Left ventricle myocardium inferior (tissue), 1 donor: Measurements from ENCODE around the gene KLRC4. TPM values are rescaled to one million over a fixed set of nuclear protein-coding genes. Genes with fewer than 3 reads are reported as not detected.
"Not testable (repeated sequence)": the region's sequence is repeated elsewhere in the genome, so short reads cannot be mapped to it uniquely, and the experiment has no call there.

Experiments used
- DNase-seq: peaks from one replicate; pipeline ENCODE4 v3.0.0-alpha.2; 2020
- H3K27ac ChIP-seq: fragments of 200-600 bp; replicated peaks from 2 replicates; pipeline ENCODE4 v1.8.0; 2021
- H3K27me3 ChIP-seq: fragments of 200-600 bp; 2 replicates; pipeline ENCODE4 v1.8.0; 2021; ENCODE audit warnings: low read depth
- H3K36me3 ChIP-seq: fragments of 200-600 bp; 2 replicates; pipeline ENCODE4 v1.8.0; 2021
- H3K4me1 ChIP-seq: fragments of 200-600 bp; 2 replicates; pipeline ENCODE4 v1.8.0; 2021
- H3K4me3 ChIP-seq: fragments of 200-600 bp; 2 replicates; pipeline ENCODE4 v1.8.0; 2021; ENCODE audit warnings: mild to moderate bottlenecking, moderate library complexity
- H3K9me3 ChIP-seq: fragments of 200-600 bp; replicated peaks from 2 replicates; pipeline ENCODE4 v1.8.0; 2021
- CTCF ChIP-seq: fragments of 200-600 bp; IDR thresholded peaks from 2 replicates; pipeline ENCODE4 v1.8.0; 2021; ENCODE audit warnings: antibody characterized with exemption, mild to moderate bottlenecking, borderline replicate concordance
- intact Hi-C: fragments of 100-400 bp; cut with micrococcal nuclease; formaldehyde crosslinking; loops from one replicate; pipeline ENCODE4 v1.11.0; 2022
- total RNA-seq: library from RNA; stranded (reverse); fragmentation: NEBNext Ultra II Directional; extraction: Animal tissue kit (Norgen Biotek cat#: 25700); gene quantifications from one replicate; pipeline ENCODE4 v1.2.1, GENCODE V29; 2021
- donor health status: DM: no; HTN: yes; CAD: no; lungs with severe emphysema.

Gene KLRC4
- total RNA-seq, 1 donor from 2014 or later: not detected

DNA sequence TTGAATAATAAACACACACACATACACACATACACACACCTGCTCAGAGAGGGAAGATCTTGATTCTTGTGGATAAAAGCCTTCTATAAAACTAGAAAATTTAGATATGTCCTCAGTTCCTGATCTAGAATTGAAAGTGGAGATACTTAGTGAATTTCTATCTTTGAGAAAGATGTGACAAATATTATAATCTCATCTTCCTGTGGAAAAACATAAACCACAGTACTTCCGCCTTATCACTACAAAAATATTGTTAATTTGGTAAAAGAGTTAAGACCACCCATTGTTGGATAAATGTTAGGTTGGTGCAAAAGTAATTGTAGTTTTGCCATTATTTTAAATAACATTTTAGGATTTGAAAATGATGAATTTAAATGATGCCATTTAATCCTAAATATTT lies 19.7 kb downstream of the KLRC4 start, which contains the start of gene KLRK1:
KLRK1 (minus strand) TSS at position 138 of the 400 bp plus-strand sequence. CDS start 1,231 bp downstream, outside the sequence.
- no peak for TF ChIP-seq CTCF
- DNase-seq: no peak
- Histone ChIP-seq H3K4me1 (peaks cover 10% of the 10 kb centered on the region), H3K27me3 (no peaks in the 10 kb centered on the region), H3K27ac (no peak within 1 kb of the TSS), H3K4me3 (no peak within 1 kb of the TSS), H3K9me3 (peaks cover under 1% of the 10 kb centered on the region), H3K36me3 (no peaks in the 10 kb centered on the region)
- intact Hi-C loops: no loop called here

DNA sequence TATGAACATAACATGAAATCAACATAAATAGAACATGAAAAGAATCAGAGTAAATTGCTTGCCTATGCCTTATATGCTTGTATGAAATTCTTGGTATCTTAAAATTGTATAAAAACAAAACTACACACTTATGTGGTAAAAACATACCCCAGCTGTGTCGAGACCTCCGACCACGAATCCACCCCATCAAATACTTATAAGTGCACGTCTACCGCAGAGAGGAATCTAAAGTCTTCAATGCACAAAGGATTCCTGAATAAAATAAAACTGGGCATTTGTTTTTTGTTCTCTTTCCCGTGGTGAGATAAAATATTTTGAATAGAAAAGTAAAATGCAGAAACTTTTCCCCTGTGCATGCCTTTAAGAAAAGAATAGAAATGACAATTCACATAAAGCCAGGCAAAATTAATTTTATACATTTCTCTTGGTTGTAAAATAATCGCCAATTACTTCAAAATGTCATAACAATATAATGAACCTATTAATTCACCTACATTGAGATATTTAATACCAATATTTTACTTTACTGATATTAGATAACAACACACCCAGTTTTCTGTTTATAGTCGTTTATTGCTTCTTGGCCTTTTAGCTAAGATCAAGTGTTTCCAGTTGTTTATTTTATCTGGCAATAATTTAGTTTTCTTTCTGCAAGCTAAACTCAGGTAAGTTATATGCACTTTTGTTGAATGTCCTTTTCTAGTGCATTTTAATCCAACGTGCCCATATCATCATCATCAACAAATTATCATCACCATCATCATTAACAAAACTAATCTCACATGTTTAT lies 20.7 kb downstream of the KLRC4 start:
- Histone ChIP-seq H3K9me3 (peaks cover 11% of the 10 kb centered on the region), H3K27me3 (no peaks in the 10 kb centered on the region), H3K4me3 (no peak overlapping the region), H3K4me1 (peaks cover 10% of the 10 kb centered on the region), H3K27ac (no peak overlapping the region), H3K36me3 (no peaks in the 10 kb centered on the region)
- intact Hi-C loops: no loop called here
- no peak for TF ChIP-seq CTCF
- DNase-seq: no peak

GRCh38 chr12:10387498-10387897 lies 22.1 kb downstream of the KLRC4 start:
- H3K4me3 ChIP-seq, DNase-seq, intact Hi-C loops, H3K4me1 ChIP-seq, H3K36me3 ChIP-seq, H3K27ac ChIP-seq, H3K27me3 ChIP-seq: not testable (repeated sequence)
- peaks cover 12% of the 10 kb centered on the region for H3K9me3 ChIP-seq

DNA sequence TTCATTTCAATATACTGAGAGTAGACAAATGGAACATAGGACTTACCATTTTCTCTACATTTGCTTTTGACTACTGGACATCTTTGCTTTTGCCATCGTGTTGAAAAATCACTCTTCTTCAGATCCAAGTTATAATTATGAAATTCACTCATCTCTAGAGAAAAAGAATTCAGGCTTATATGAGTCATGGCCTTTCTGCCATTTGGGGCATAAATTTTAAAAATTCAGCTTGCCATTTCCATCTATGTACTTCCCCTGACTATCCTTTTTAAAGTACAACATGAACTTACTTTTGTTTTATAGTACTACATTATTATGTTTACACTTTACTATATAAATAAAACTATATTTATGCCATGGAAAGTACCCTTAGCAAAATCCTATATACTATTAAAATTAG lies 22.7 kb downstream of the KLRC4 start:
- Histone ChIP-seq H3K4me3 (no peak overlapping the region), H3K4me1 (no peaks in the 10 kb centered on the region), H3K9me3 (peaks cover 12% of the 10 kb centered on the region), H3K27me3 (no peaks in the 10 kb centered on the region), H3K36me3 (no peaks in the 10 kb centered on the region), H3K27ac (no peak overlapping the region)
- intact Hi-C loops: no loop called here
- TF ChIP-seq CTCF: no peak
- no peak for DNase-seq

- no peaks in the 10 kb centered on the region for H3K4me1 ChIP-seq
- no peak for TF ChIP-seq CTCF
- H3K4me3 ChIP-seq: no peak overlapping the region
- intact Hi-C loops: no loop called here
- peaks cover 12% of the 10 kb centered on the region for H3K9me3 ChIP-seq
- H3K27me3 ChIP-seq: no peaks in the 10 kb centered on the region
- no peak for DNase-seq
- no peak overlapping the region for H3K27ac ChIP-seq
- H3K36me3 ChIP-seq: no peaks in the 10 kb centered on the region
Measured at GRCh38 chr12:10385166-10385613, 24.4 kb downstream of the KLRC4 start.

- Histone ChIP-seq H3K4me1 (no peaks in the 10 kb centered on the region), H3K27ac (no peak overlapping the region), H3K4me3 (no peak overlapping the region), H3K36me3 (no peaks in the 10 kb centered on the region), H3K9me3 (peaks cover 12% of the 10 kb centered on the region), H3K27me3 (no peaks in the 10 kb centered on the region)
- TF ChIP-seq CTCF: no peak
- DNase-seq: no peak
- intact Hi-C loops: no loop called here
Measured at GRCh38 chr12:10384191-10384590, 25.4 kb downstream of the KLRC4 start.
